HepG2 (cell line): ENCODE data around the gene GNAI2. TPM values are rescaled to one million over a fixed set of nuclear protein-coding genes. Genes with fewer than 3 reads are reported as not detected.

Source experiments
- ATF1 ChIP-seq: IDR thresholded peaks from 2 replicates; pipeline ENCODE4 v1.6.1; 2016; ENCODE audit warnings: mild to moderate bottlenecking, control low read depth
- BATF2 ChIP-seq: sonication (generic); formaldehyde crosslinking; IDR thresholded peaks from 2 replicates; pipeline ENCODE4 v1.8.0; 2022; ENCODE audit warnings: mild to moderate bottlenecking, missing genetic modification reagents, moderate library complexity
- HNF4A ChIP-seq: sonication (generic); formaldehyde crosslinking; IDR thresholded peaks from 2 replicates; pipeline ENCODE4 v1.4.0; 2020; ENCODE audit warnings: missing genetic modification reagents
- KLF12 ChIP-seq: sonication (generic); formaldehyde crosslinking; IDR thresholded peaks from 2 replicates; pipeline ENCODE4 v1.4.0; 2020; ENCODE audit warnings: missing genetic modification reagents, borderline replicate concordance
- POLR2G ChIP-seq: fragments of 200-400 bp; formaldehyde crosslinking; IDR thresholded peaks from 2 replicates; pipeline ENCODE4 v1.6.1; 2018; ENCODE audit warnings: mild to moderate bottlenecking, low read depth, low read length, moderate library complexity
- PRDM10 ChIP-seq: sonication (generic); formaldehyde crosslinking; IDR thresholded peaks from 2 replicates; pipeline ENCODE4 v1.4.0; 2020; ENCODE audit warnings: low read depth, missing genetic modification reagents
- RFXAP ChIP-seq: sonication (generic); formaldehyde crosslinking; IDR thresholded peaks from 2 replicates; pipeline ENCODE4 v1.4.0; 2020; ENCODE audit warnings: missing genetic modification reagents, borderline replicate concordance
- SALL1 ChIP-seq: sonication (generic); formaldehyde crosslinking; IDR thresholded peaks from 2 replicates; pipeline ENCODE4 v1.8.0; 2022; ENCODE audit warnings: mild to moderate bottlenecking, missing genetic modification reagents
- TFDP1 ChIP-seq: IDR thresholded peaks from 2 replicates; pipeline ENCODE4 v1.6.1; 2016; ENCODE audit warnings: missing compliant biosample characterization, missing genetic modification reagents, borderline replicate concordance
- THAP11 ChIP-seq: IDR thresholded peaks from 2 replicates; pipeline ENCODE4 v1.6.1; 2016; ENCODE audit warnings: missing biosample characterization, missing genetic modification reagents
- ZNF34 ChIP-seq: sonication (generic); formaldehyde crosslinking; IDR thresholded peaks from 2 replicates; pipeline ENCODE4 v1.4.0; 2020; ENCODE audit warnings: mild to moderate bottlenecking, missing genetic modification reagents, borderline replicate concordance
- ZNF710 ChIP-seq: sonication (generic); formaldehyde crosslinking; IDR thresholded peaks from 2 replicates; pipeline ENCODE4 v1.5.0; 2020; ENCODE audit warnings: mild to moderate bottlenecking, missing genetic modification reagents, borderline replicate concordance
- ZZZ3 ChIP-seq: sonication (generic); formaldehyde crosslinking; IDR thresholded peaks from 2 replicates; pipeline ENCODE4 v1.4.0; 2020; ENCODE audit warnings: missing genetic modification reagents, mild to moderate bottlenecking, borderline replicate concordance
- polyA plus RNA-seq, 8 experiments: library from polyadenylated mRNA; depleted of rRNA in 3 of 8; stranded (reverse) in 7 of 8; unstranded in 1 of 8; fragments of >200 nt; fragmentation: Illumina TruSeq in 4 of 8; extraction: Trizol in 4 of 8; gene quantifications; 2 replicates each; pipeline versions ENCODE4 v1.2.1 to v1.2.3, GENCODE V29; 2011 to 2016; ENCODE audit warnings: low read depth in 4 of 8, missing spikeins in 1 of 8, mixed read lengths in 1 of 8; ENCODE audit not compliant: insufficient read depth in 1 of 8
- total RNA-seq, 5 experiments: library from RNA; depleted of rRNA; stranded (reverse); fragments of >200 nt; fragmentation: Illumina TruSeq; extraction: Trizol; gene quantifications; 2 replicates each; pipeline ENCODE4 v1.2.3, GENCODE V29; 2016; ENCODE audit warnings: low read depth in 1 of 5
- TF ChIP-seq, protein P1 (sequence below): sonication (generic); formaldehyde crosslinking; IDR thresholded peaks from 2 replicates; pipeline ENCODE4 v1.4.0; 2020; ENCODE audit warnings: missing genetic modification reagents

Gene GNAI2
- total and polyA plus RNA-seq, 2 of the 13 experiments (the other 11 are each of a cell fraction or from before 2014, with no cell fraction given): 51.1 to 66.2 TPM

- TF ChIP-seq PRDM10 (CRISPR knock-in tag): peak; percentile 25; the same call in 1 of the 2 replicates
- peak; percentile 9; the same call in 1 of the 2 replicates for TF ChIP-seq THAP11 (CRISPR knock-in tag)
- peak; percentile 26 for TF ChIP-seq POLR2G
- no peak; the same call in 1 of the 2 replicates for TF ChIP-seq ZZZ3 (CRISPR knock-in tag)
- TF ChIP-seq SALL1 (CRISPR knock-in tag): peak; percentile 33
- no peak for TF ChIP-seq ZNF34 (CRISPR knock-in tag)
- 0 out of 2 replicates have a peak, but pooled peaks have one; percentile 6 for TF ChIP-seq BATF2
- TF ChIP-seq HNF4A: peak; percentile 75
- 0 out of 2 replicates have a peak, but pooled peaks have one; percentile 7 for TF ChIP-seq RFXAP (CRISPR knock-in tag)
- peak; percentile 16; the same call in 1 of the 2 replicates for TF ChIP-seq TFDP1 (CRISPR knock-in tag)
- TF ChIP-seq ATF1: peak; percentile 82
- TF ChIP-seq KLF12 (CRISPR knock-in tag): peak; percentile 80; the same call in 1 of the 2 replicates
- no peak for TF ChIP-seq ZNF710
- TF ChIP-seq, protein P1, sequence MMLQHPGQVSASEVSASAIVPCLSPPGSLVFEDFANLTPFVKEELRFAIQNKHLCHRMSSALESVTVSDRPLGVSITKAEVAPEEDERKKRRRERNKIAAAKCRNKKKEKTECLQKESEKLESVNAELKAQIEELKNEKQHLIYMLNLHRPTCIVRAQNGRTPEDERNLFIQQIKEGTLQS: 0 out of 2 replicates have a peak, but pooled peaks have one; percentile 32
Measured at GRCh38 chr3:50299638-50299928, 63.6 kb downstream of the GNAI2 start (continued).
